IPS DF 4.7 (cell line): ENCODE results near the gene CALHM3.

Experiments
- DNase-seq: peaks from one replicate; pipeline ENCODE4 v3.0.0-alpha.2; 2013; ENCODE audit warnings: low spot score; ENCODE audit errors: extremely low read depth

Gene CALHM3

GRCh38 chr10:103451091-103451813 is 27.8 kb downstream of the CALHM3 start:
- DNase-seq = no peak

DNA sequence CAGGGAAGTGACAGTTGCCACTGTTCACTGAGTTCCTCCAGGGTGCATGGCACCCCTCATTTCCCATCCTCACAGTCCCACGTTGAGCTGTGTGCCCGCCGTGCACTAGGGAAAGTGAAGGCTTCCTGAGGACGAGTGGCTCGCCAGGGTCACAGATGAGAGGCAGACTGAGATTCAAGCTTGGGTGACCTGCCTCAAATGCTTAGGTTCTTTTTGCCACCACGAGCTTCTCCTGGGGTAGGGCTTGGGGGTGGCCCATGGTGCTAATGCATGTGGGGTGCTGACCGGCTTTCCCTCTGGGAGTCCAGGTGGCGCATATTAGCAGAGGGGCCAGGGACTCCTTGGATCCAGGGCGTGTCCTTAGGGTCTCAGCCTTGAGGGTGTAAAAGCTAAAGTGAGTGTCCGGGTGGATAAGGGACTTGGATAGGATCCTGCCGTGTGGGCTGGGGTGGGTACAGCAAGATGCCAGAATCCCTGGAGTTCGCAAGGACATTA is 28.8 kb downstream of the CALHM3 start:
- no peak for DNase-seq

GRCh38 chr10:103449208-103450144 is 29.6 kb downstream of the CALHM3 start:
- no peak for DNase-seq

GRCh38 chr10:103448746-103449145 is 30.3 kb downstream of the CALHM3 start:
- DNase-seq = no peak

DNA sequence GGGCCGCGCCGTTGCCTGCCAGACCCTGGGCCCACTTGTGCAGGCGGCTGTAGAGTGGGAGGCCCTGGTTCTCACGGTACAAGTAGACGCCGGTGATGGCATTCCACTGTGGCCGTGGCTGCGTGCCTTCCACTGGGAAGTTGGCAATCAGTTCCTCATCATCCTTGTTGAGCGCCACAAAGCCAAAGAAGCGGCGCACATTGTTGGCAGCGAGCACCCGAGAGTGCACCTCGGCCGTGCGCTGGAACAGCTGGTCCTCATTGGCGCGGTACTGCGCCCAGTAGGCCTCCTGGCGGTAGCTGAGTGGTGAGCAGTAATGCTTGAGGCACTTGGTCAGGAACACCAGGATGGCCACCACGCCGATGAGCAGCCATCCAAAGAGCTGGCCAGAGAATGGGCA is 31.9 kb downstream of the CALHM3 start:
- DNase-seq = no peak

- DNase-seq = no peak
These were observed 33.1 kb downstream of the CALHM3 start for GRCh38 chr10:103445767-103446567.

DNA sequence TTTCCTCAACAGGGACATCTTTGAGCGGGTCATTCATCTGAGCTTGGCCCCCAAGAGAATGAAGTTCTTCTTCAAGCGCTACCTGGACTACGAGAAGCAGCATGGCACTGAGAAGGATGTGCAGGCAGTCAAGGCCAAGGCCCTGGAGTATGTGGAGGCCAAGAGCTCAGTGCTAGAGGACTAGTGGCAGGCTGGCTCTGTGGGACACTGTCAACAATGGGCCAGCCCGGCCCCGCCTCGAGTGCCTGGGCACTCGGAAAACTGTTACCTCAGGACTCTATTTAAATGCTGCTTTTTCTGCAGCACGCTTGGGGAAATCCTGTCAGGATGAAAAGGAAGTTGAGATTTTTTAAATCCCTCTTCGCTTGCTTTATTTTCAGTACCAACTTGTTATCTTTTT is 33.7 kb downstream of the CALHM3 start:
- no peak for DNase-seq

DNA sequence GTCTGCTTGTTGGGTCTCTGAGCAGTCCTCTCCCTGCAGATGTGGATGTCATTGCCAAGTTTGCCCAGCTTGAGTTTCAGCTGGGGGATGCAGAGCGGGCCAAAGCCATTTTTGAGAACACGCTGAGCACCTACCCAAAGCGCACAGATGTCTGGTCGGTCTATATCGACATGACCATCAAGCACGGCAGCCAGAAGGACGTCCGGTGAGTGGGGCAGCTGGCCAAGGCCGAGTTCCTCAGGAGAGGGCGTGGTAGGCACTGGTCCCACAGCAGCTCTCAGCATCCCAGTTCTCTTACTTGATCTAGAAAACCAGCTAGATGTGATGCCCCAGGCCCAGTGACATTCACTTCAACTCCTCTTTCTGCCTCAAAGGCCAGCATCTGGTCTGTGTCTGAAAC is 34.6 kb downstream of the CALHM3 start:
- DNase-seq = no peak

- DNase-seq = no peak
These were observed 35.4 kb downstream of the CALHM3 start for GRCh38 chr10:103443475-103444185.

DNA sequence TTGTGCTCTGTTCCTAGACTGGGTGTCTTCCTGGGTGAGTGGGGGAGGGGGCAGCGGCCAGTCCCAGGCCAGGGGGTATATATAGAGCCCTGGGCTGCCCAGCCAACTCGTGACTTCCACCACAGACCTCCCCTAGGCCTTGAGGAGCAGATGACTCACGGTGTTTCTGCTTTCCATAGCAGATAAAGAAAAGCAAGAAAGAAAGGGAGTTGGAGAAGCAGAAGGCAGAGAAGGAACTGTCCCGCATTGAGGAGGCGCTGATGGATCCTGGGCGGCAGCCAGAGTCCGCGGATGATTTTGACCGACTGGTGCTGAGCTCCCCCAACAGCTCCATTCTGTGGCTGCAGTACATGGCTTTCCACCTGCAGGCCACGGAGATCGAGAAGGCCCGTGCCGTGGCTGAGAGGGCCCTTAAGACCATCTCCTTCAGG is 37.0 kb downstream of the CALHM3 start:
- DNase-seq = no peak

DNA sequence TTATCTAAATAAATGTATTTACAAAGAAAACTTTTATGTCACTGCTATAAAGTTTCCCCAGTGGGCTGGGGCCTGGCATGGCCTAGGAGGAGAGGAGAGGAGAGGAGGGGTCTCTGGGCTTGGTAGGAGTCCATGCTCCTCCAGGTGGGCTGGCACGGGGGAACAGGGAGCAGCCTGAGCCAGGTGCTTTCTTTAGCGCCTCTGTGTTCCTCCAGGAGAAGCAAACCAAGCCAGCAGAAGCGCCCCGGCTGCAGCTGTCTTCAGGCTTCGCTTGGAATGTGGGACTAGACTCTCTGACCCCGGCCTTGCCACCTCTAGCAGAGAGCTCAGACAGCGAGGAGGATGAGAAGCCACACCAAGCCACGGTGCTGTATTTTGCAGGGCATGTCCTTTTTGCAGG is 37.4 kb downstream of the CALHM3 start:
- DNase-seq = no peak

DNA sequence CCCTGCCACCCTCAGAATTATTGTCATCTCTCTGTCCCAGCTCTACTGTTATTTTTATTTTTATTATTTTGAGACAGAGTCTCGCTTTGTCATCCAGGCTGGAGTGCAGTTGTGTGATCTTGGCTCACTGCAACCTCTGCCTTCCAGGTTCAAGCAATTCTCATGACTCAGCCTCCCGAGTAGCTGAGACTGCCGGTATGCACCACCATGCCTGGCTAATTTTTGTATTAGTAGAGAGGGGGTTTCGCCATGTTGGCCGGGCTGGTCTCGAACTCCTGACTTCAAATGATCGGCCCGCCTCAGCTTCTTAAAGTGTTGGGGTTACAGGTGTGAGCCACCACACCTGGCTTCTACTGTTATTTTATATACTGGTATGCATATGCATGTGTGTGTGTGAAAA is 37.8 kb downstream of the CALHM3 start:
- no peak for DNase-seq

GRCh38 chr10:103440416-103440815 is 38.6 kb downstream of the CALHM3 start:
- no peak for DNase-seq

DNA sequence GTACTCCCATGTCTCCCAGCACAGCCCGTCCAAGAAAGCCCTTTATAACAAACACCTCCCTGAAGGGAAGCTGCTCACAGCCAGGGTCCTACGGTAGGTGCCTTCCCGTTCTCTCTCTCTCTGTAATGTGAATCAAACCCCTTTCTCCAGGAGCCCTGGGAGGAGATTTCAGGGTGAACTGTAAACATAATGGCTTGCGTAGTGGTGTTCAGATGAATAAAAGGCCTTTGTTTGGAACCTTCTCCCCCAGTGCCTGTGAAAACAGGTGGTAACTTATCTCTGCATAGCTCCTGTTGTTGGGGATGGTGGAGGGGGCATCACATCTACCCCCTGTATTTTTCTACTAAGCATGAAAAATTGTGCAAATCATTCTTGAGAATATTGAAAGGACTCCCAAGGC is 39.3 kb downstream of the CALHM3 start:
- DNase-seq = no peak

- DNase-seq = no peak
These were observed 45.2 kb downstream of the CALHM3 start for GRCh38 chr10:103433858-103434257.

DNA sequence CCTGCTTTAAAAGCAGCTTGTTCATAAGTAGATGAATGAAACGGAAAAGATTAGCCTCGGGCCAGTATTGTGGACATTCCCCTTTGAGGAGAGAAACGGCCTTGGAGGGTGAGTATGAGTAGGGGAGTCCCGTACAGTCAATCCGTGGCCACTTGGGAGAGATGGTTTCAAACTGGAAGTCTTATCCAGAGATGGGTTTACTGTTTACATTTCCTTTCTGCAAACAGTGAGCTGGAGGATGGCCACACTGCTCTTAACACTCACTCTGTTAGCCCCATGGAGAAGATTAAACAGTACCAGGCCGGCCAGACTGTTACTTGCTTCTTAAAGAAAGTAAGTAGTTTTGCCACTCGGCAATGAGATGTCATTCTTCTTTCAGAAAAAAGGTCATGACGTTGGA is 47.1 kb downstream of the CALHM3 start:
- DNase-seq = no peak

GRCh38 chr10:103429647-103430046 is 49.4 kb downstream of the CALHM3 start:
- no peak for DNase-seq

GRCh38 chr10:103428989-103429643 is 49.9 kb downstream of the CALHM3 start:
- DNase-seq = no peak

- DNase-seq = no peak
These were observed 51.2 kb downstream of the CALHM3 start for GRCh38 chr10:103427866-103428265.

DNA sequence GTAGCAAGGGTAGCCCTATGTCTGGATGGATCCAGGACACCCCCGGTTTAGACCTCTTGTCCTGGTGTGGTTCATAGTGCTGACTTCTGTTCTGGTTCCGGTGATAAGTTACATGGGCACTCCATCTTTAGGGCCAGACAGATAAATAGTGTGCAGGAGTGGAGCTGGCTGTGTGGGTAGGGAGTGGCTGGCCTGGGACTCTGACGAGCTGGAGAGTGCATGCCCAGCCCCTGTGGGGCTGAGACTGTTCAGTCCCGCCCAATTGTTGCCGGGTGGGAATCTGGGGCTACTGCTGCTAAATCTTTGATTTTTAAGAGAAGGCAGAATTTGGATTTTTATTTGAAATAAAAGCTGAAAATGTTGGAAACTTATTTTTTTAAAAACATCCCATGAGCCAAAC is 55.3 kb downstream of the CALHM3 start:
- DNase-seq = no peak
